ENCODE data around the gene ZBTB7C.

ZBTB7C gene

DNA sequence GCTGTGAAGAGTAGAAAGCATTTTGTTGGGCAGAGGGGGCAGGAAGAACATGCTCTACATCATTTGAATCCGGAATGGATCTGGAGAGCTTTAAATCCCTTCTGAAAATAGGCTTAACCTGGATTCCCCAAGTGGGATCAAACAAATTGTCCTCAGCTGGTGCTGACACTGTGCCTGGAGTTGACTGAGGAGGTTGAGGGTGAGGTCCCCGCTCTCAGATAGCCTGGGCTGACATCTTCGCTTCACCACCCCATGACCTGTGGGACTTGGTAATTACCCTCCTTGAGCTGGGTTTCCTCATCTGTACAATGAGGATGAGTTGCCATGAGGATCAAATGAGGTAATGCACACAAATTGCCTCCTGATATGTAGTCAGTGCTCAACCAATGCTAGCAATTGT is 360.9 kb downstream of the ZBTB7C start:
- DNase-seq: no peak

DNA sequence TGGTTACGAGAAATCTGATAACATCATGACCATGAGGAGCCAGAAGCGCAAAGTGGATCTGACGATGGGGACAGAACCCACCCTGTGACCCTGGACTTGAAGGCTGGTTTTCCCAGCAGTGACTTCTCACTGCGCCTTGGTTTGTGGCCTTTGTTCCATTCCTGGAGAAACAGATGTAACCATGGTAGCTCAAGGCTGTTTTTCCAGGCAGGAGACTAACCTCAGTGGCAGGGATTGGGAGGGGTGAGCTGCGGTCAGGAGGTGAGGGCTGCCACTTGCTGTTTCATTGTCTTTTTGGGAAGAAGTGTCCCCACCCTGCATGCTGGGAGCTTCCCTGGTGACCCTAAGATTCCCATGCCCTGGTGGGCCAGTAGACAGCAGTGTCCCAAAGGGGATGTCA is 362.3 kb downstream of the ZBTB7C start:
- no peak for DNase-seq

DNA sequence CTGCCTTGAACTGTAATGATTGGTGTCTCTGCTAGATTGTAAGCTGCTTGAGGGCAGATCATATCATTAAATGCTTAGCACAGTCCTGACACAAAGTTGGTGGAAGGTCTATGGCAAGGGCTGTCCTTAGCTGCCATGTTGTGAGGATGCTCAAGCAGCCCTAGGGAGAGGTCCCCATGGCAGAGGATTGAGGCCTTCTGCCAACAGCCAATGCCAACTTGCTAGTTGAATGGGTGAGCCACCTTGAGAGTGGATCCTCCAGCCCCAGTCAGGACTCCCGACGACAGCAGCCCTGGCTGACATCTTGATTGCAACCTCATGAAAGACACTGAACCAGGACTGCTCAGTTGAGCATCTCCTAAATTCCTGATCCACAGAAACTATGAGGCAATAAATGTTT is 363.4 kb downstream of the ZBTB7C start:
- DNase-seq: no peak

DNA sequence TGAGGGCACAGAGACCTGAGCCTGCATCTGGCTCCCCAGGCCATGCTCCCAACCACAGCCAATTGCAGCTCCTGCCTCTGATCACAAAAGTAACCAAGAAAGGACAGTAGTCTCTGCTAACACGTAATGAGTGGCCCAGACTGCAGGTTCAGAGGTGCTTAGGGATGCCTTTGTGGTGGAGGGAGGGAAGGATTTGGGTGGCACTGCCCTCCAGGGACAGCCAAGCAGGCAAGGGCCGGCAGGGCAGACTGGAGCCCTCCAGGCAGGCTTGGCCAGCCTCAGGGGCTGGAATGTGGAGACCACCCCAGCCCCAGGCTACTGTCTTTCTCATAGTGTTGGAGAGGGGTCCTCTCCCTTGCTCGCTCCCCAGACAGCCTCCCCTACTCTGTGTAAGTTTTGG is 364.2 kb downstream of the ZBTB7C start:
- no peak for DNase-seq

DNA sequence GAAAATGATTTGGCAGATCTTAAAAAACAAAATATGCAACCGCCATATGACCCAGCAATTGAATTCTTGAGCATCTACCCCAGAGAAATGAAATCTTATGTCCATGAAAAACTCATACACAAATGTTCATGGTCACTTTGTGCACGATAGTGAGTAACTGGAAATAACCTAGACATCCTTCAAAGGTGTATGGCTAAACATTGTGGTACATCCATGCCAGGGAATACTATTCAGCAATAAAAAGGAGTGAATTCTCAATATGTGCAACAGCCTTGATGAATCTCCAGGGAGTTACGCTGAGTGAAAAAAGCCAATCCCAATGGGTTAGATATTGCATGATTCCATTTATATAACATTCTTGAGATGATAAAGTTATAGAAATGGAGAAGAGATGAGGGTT is 366.0 kb downstream of the ZBTB7C start:
- no peak for DNase-seq

DNA sequence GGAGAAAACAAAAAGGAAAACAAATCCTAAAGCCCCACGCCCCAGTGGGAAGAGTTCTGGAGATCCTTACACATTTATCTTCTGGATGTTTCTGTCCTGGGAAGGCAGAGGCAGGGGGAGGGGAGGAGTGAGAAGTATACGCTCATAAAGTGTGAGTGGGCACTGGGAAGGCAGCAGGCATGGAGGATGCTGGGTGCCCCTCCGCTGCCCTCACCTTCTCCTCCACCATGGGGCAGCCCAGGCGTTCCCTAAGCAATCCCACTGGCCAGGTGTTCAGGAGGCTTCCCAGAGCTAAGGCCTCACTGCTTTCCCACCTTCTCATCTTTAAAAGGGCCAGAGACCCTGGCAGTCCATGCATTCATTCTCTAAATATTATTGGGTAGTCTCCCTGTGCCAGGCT is 366.8 kb downstream of the ZBTB7C start:
- no peak for DNase-seq

DNA sequence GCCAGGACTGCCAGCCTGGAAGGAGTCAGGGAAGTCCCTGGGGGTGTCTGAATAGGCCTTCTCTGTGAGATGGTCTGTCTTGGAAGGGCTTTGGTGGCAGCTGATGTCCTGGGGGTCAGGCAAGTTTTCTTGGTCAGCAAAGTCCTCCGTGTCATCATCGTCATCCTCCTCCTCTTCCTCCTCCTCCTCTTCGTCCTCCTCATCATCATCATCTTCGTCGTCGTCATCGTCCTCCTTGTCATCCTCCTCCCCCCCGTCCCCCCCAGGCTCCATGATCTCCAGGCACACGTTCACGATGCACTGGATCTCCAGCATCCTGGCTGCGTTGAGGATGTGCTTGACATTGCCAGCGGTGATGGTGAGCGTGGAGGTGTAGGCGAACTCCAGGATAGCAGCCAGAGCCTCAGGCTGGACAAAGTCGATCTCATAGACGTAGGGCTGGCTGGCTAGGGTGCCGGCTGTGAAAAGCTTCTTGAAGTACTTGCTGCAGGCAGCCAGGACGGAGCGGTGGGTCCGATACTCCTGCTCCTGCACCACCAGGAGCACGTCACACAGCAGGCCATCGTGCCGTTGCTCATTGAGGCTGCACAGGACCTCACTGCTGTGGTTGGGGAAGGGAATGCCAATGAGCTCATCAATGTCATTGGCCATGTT is 368.6 kb downstream of the ZBTB7C start:
- no peak for DNase-seq

DNA sequence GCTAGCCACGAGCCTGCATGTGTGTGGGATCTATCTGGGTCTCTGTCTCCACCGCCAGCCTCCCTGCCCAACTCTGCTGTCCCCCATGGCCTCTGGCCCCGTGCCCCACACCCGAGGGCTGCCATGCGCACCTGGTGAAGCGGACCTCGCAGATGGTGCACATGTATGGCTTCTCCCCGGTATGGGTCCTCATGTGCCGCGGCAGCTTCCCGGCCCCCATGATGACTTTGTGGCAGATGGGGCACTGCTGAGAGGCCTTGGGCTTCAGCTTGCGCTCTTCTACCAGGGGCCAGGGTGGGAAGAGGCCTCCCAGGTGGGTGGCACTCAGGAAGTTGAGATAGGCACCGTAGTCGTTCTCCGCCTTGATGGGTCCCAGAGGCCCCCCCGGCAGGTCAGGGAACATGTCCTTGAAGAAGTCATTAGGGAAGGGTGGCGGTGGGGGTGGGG is 369.4 kb downstream of the ZBTB7C start:
- no peak for DNase-seq

DNA sequence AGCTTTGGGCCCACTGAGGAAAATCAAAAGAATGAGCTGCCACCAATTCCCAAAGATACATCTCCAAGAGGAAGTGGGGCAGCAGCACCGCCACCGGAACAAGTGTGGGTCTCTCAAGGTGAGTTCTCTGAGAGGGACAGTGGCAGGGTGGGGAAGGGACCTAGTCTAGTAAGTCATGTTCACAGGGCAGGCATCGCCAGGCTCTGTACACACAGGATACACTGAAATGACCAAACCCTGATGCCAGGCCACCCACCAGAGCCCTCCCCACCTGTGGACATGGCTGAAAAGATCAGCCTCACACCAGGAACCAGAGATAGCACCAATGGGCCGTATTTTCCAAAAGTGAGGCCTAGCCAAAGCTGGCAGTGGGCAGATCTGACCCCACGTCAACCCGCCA is 370.5 kb downstream of the ZBTB7C start:
- no peak for DNase-seq

DNA sequence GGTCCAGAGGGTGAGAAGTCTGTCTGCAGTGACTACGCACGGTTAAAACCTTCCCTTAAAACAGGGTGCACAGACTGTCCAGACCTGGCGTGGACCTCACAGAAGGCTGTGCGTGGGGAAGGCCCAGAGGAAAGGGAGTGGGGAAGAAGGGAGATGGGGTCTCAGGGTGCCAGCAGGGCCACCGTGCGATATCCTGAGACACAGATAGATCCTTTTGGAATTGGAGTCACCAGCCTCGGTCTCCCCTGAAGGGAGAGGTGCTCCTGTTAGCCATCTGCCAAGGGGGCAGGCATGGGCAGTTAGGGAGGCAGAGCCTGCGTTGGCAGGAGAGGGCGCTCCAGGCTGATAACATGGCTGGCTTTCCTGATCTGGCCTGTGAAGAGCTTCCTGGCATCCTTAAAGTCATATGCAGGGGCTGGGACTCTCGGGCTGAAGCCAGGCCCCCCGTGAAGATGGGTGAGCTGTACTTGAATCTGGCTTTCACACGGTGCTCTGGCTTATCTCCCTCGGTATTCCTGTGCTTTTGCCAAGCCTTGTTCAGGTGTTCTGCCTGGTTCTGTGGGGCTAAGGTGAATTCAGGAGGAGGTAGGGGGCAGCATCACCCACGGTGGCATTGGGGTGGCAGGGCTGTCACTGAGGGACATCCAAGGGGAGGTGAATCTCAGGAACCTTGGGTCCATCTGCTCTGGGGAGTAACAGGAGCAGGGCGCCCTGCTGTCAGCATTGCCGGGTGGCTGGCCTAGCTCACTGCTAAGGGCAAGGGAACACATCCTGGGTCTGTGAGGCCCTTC is 371.5 kb downstream of the ZBTB7C start:
- DNase-seq: no peak

DNA sequence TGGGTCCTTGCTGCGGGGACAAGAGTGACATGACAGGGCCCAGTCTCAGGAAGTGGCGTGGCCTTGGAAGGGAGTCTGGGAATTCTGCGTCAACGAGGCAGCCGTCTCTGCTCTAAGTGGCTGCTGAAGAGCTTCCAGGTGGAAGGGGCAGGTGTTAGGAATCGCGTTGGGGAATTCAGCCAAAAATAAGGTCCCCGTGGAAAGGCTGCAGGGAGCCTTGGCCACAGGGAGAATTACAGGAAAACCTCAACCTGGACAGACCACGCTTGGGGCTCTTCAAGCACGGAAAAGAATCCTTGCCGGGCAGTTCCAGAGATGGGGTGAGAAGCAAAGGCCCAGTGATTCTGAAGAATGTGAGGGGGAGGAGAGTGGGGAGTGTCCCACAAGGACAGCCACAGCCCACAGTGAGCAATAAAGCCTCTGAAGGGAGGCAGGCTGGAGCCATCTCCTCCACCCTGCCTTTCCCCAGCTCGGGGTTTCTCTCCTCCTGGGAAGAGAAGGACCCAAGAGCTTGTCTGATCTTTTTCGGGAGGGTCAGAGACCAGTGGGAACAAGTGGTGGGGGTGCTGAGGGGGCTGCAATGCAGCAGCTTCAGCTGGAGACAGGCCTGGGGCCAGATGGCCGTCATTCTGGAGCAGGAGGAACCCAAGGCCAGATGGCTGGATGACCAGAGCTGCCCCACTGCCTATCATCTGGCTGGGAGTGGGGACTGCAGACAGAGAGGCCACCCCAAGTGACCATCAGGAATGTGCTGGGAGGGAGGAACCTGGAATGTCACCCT is 372.4 kb downstream of the ZBTB7C start:
- no peak for DNase-seq

DNA sequence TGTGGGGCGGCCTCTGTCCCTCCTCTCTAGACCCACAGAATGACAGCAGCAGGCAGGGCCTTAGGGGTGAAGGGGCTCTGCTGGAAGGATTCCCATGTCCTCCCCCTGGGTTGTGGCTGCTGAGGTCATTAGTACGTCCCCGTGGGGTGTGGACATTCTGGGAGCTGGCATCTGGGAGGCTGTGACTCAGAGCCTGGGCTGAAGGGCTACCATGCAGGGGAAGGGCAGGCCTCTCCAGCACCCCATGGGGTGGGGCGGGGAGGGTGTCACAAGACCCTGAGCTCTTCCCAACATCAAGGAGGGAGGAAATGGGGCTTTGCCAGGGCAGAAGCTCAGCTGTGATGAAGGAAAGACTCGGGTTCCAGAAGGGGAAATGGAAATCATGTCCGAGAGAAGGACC is 373.0 kb downstream of the ZBTB7C start:
- no peak for DNase-seq

DNA sequence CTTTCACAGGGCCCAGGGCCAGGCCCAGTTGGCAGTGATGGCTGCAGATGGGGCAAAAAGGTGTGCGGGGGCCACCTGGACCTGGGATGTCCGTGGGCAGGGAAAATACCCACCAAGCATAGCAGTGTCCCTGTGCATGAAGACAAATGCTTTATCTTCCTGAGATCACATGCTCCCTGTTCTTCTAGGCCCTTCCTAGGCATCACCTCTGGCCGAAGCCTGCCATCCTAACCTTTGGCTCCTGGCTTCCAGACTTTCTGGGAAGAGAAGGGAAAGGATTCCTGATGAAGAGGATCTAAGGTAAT is 373.7 kb downstream of the ZBTB7C start:
- DNase-seq: no peak

DNA sequence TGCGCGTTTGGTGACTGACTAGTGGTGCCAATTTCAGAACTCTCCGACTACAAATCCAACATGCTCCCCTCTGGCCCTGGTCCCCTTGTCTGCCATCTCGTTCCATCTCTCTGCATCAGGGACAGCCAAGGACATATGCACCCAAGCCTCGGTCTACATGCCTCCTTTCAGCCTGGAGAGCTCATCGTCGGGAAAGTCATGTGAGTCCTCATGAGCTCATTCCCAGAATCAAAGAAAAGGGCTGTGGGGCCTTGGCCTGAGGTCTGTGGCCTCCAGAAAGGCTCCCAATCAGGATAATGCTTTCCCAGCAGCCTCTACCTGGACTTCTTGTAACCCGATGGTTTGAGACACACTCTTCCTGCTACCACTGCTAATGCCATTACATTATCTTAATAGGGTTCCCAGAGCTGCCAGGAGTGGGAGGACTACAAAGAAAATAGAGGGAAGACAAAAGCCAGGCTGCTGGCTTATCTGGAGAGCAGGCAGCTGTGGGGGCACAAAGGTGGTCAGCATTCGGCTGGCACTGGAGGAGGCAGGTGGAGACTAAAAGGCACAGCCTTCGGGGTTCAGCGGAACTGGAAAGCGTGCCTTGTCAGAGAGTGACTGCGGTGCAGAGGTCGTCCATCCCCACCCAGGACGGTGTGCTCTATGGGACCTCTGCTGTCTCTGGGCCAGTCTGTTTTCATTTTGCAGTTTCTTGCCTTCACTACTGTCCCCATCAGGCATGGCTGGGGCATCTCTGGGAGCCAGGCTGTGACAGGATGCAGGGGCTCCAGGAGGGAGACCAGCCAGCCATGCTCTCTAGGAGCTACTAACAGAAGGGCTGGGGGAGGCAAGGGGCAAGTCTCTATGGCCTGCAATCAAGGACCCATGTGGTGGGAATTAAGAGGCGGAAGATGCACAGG is 374.3 kb downstream of the ZBTB7C start:
- no peak for DNase-seq

DNA sequence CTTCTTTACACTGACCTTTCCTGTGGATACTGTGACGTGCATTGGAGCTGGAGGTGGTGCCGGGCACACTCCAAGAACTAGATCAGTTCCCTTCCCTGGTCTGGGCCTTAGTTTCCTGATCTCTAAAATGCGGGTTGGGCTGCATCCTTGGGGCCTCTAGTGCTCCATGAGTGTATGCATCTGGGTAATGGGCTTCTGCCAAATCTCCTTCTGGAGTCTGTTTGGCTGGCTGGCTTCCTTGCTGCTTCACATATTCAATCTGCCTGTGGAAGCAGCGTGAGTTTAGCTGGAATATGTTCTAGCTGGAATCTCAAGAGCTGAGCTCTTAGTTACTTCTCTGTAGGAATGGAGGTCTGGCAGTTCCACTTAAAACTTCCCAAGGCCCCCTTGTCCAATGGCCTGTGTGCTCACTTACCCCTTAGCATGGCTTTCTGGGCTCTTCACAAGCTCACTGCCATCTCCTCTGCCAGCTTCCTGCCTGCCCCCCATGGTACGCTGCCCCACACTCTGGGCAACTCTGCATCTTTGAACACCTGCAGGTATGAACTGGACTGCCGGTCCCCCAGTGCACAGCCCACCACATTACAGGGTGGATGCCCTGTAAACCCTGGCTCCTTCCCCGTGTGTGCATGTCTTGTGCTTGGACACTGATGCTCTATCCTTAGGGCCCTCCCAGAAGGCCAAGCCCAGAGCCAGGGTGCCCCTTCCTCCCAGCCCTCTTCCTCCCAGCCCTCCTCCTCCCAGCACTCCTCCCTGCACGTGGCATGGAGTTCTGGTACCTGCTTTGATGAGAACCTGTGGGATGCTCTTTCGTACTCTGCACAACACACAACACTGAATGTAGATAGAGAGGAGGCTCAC is 375.2 kb downstream of the ZBTB7C start:
- no peak for DNase-seq

DNA sequence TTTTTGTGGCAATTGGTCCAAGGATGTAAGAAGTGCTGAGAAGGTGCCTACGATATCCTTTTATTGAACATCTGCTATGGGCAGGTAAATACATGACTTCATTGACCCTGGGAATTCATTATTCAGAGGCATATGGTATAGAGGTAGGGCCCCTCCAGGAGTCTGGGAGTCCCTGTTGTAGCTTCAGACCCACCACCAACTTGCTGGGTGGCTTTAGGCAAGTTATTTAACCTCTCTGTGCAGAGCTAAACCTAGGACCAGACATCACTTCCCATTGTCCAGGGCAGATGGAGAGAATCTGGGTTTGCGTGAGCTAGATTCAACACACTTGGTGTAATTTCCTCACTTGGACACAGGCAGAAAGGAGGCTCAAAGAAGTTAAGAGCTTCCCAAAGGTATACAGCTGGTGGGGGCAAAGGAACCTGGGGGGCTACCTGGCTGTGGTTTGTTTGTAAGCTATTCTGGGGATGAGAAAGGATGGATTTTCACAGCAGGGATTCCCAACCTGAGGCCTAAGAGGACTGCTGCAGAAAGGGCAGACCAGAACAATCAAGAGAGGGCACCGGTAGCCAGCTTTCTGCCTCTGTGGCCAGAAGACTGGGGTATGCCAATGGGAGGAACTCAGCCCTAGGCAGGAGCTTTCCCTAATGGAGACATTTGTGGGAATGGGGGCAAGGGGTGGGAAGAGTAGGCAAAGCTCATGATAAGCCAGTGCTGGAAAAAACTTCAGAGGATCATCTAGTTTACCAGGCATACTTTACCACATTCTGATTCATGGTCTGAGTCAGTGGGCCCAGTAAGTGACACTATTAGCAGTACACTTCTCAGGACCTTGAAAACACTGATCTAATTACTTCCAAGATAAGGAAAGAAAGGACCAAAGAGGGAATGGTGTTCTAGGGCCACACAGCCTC is 376.1 kb downstream of the ZBTB7C start:
- no peak for DNase-seq

DNA sequence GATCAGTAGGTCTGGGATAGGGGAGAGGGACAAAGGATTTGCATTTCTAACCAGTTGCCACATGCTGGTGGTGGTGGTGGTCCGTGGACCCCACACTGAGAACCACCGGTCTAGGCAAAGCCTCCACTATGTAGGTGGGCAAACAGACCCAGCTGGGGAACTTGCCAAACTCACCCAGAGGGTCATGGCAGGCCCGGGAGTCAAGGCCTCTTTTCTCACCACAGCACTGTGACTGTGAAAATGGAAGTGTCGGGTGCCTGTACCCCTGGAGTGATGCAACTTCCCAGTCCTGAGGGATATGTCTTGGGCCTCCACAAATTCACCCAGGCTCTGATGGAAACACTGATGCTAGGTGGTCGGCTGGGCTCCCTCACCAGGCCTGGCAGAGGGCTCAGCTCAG is 377.5 kb downstream of the ZBTB7C start:
- DNase-seq: no peak

DNA sequence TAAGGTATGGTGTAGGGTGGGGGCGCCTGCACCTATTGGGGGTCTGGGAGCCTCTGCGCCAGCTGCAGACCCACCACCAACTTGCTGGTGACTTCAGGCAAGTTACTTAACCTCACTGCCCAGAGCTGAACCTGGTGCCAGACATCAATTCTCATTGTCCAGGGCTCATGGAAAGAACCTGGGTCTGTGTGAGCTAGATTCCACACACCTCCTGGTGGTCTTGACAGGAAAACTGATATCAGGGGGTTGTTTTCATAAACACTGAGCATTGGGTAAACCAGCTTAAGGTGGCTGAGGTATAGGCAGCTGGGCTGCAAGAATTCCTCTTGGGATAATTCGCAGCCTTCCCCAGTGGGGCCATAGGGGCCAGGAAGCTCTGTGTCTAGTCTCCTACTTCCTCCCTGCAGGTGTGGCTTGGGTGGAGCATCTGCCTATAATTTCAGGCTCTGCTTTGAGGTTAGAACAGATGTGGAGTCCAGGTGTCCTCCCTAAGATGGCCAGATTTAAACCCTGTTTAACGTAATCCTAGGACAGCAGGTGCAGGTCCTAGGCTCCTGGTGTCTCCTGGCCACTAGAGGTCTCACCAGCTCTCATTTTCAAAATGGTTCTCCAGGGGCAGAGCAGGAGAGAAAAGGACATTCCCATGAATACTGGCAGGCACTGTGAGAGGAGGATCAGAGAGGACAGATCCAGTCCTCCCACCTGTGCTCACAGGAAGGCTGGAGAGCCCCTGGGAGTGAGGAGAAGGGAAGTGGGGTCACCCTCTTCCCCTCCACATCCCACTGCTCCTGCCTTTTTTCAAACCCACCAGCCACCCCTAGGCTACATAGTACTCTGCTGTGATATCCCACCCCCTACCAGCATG is 378.3 kb downstream of the ZBTB7C start:
- DNase-seq: no peak

DNA sequence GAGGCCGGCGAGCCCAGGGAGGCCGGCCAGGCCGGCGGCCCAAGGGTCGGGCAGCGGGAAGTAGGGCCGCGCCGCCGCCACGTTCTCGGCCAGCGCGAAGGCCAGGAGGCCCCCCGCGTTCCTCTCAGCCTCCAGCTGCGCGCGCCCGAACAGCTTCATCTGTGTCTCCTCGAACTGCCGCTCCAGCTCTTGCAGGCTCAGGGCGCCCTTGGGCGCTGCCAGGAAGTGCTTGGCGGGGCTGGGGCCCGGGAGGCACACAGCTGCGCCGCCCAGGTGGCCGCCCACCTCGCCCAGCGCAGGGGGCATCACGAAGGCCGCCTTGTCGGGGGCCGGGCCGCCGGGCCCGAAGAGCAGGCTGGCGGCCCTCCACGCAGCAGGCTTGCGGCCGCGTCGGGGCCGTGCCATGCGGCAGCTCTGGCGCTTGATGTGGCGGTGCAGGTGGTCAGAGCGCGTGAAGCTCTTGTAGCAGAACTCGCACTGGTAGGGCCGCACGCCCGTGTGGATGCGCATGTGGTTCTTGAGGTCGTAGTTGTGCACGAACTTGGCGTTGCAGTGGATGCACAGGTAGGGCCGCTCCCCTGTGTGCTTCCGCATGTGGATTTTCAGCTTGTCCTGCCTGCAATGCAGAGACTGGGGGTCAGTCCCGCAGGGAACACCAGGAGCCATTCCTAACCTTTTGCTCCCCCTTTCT is 379.7 kb downstream of the ZBTB7C start:
- DNase-seq: no peak
